HepG2 (cell line): Measurements from ENCODE around the gene KAT7. TPM values are rescaled to one million over a fixed set of nuclear protein-coding genes. Genes with fewer than 3 reads are reported as not detected.

Source experiments
- EHMT2 ChIP-seq: fragments of 200-600 bp; sonication (generic); IDR thresholded peaks from 2 replicates; pipeline ENCODE4 v1.7.0; 2017; ENCODE audit warnings: antibody characterized with exemption, low read depth, low read length, borderline replicate concordance
- HNF4G ChIP-seq, 2 experiments: sonication (generic) in 1 of 2; formaldehyde crosslinking in 1 of 2; IDR thresholded peaks; 2 replicates each; pipeline versions ENCODE4 v1.4.0 to v1.6.1; 2011 to 2020; ENCODE audit warnings: borderline replicate concordance in 2 of 2, low read depth in 2 of 2, mild to moderate bottlenecking in 2 of 2, low read length in 1 of 2, missing genetic modification reagents in 1 of 2, moderate library complexity in 1 of 2
- KAT8 ChIP-seq: IDR thresholded peaks from 2 replicates; pipeline ENCODE4 v1.6.1; 2016; ENCODE audit warnings: missing genetic modification reagents, missing compliant biosample characterization
- KMT2A ChIP-seq: sonication (generic); formaldehyde crosslinking; IDR thresholded peaks from 2 replicates; pipeline ENCODE4 v1.4.0; 2020; ENCODE audit warnings: missing genetic modification reagents
- NCOA1 ChIP-seq: sonication (generic); formaldehyde crosslinking; IDR thresholded peaks from 2 replicates; pipeline ENCODE4 v1.9.0; 2021; ENCODE audit warnings: missing genetic modification reagents
- NFATC3 ChIP-seq: sonication (generic); formaldehyde crosslinking; IDR thresholded peaks from 2 replicates; pipeline ENCODE4 v1.5.1; 2020; ENCODE audit warnings: mild to moderate bottlenecking, missing genetic modification reagents
- NFYC ChIP-seq: IDR thresholded peaks from 2 replicates; pipeline ENCODE4 v1.6.1; 2016; ENCODE audit warnings: missing genetic modification reagents, missing compliant biosample characterization
- PBX2 ChIP-seq: IDR thresholded peaks from 2 replicates; pipeline ENCODE4 v1.6.1; 2016; ENCODE audit warnings: control low read depth
- PHF21A ChIP-seq: sonication (generic); formaldehyde crosslinking; IDR thresholded peaks from 2 replicates; pipeline ENCODE4 v1.5.0; 2020; ENCODE audit warnings: mild to moderate bottlenecking, missing genetic modification reagents
- PITX1 ChIP-seq: sonication (generic); formaldehyde crosslinking; IDR thresholded peaks from 2 replicates; pipeline ENCODE4 v1.5.1; 2020; ENCODE audit warnings: mild to moderate bottlenecking, missing genetic modification reagents
- RAD51 ChIP-seq: fragments of 450-650 bp; IDR thresholded peaks from 2 replicates; pipeline ENCODE4 v1.6.1; 2016; ENCODE audit warnings: borderline replicate concordance
- RFXANK ChIP-seq: IDR thresholded peaks from 2 replicates; pipeline ENCODE4 v1.6.1; 2016
- SAP130 ChIP-seq: IDR thresholded peaks from 2 replicates; pipeline ENCODE4 v1.6.1; 2016; ENCODE audit warnings: low read depth
- SETDB1 ChIP-seq: sonication (generic); formaldehyde crosslinking; IDR thresholded peaks from 2 replicates; pipeline ENCODE4 v1.5.1; 2020; ENCODE audit warnings: missing genetic modification reagents, mild to moderate bottlenecking, borderline replicate concordance
- TRIM24 ChIP-seq: sonication (generic); formaldehyde crosslinking; IDR thresholded peaks from 2 replicates; pipeline ENCODE4 v1.8.0; 2022; ENCODE audit warnings: mild to moderate bottlenecking, missing genetic modification reagents
- ZBTB25 ChIP-seq: IDR thresholded peaks from 2 replicates; pipeline ENCODE4 v1.6.1; 2018; ENCODE audit warnings: missing genetic modification reagents
- ZBTB49 ChIP-seq: sonication (generic); formaldehyde crosslinking; IDR thresholded peaks from 2 replicates; pipeline ENCODE4 v1.4.0; 2020; ENCODE audit warnings: missing genetic modification reagents, borderline replicate concordance
- ZMYM3 ChIP-seq: sonication (generic); formaldehyde crosslinking; IDR thresholded peaks from 2 replicates; pipeline ENCODE4 v1.5.1; 2020; ENCODE audit warnings: mild to moderate bottlenecking, missing genetic modification reagents
- ZNF251 ChIP-seq: sonication (generic); formaldehyde crosslinking; IDR thresholded peaks from 2 replicates; pipeline ENCODE4 v1.9.0; 2021; ENCODE audit warnings: mild to moderate bottlenecking, missing genetic modification reagents
- ZNF549 ChIP-seq: sonication (generic); formaldehyde crosslinking; IDR thresholded peaks from 2 replicates; pipeline ENCODE4 v1.5.0; 2020; ENCODE audit warnings: missing genetic modification reagents
- ZNF598 ChIP-seq: sonication (generic); formaldehyde crosslinking; IDR thresholded peaks from 2 replicates; pipeline ENCODE4 v1.5.1; 2020; ENCODE audit warnings: mild to moderate bottlenecking, missing genetic modification reagents, borderline replicate concordance
- ZNF710 ChIP-seq: sonication (generic); formaldehyde crosslinking; IDR thresholded peaks from 2 replicates; pipeline ENCODE4 v1.5.0; 2020; ENCODE audit warnings: mild to moderate bottlenecking, missing genetic modification reagents, borderline replicate concordance
- polyA plus RNA-seq, 8 experiments: library from polyadenylated mRNA; depleted of rRNA in 3 of 8; stranded (reverse) in 7 of 8; unstranded in 1 of 8; fragments of >200 nt; fragmentation: Illumina TruSeq in 4 of 8; extraction: Trizol in 4 of 8; gene quantifications; 2 replicates each; pipeline versions ENCODE4 v1.2.1 to v1.2.3, GENCODE V29; 2011 to 2016; ENCODE audit warnings: low read depth in 4 of 8, missing spikeins in 1 of 8, mixed read lengths in 1 of 8; ENCODE audit not compliant: insufficient read depth in 1 of 8
- total RNA-seq, 5 experiments: library from RNA; depleted of rRNA; stranded (reverse); fragments of >200 nt; fragmentation: Illumina TruSeq; extraction: Trizol; gene quantifications; 2 replicates each; pipeline ENCODE4 v1.2.3, GENCODE V29; 2016; ENCODE audit warnings: low read depth in 1 of 5

KAT7 gene
- total and polyA plus RNA-seq, 2 of the 13 experiments (the other 11 are each of a cell fraction or from before 2014, with no cell fraction given) = 21.2 to 39.2 TPM

GRCh38 chr17:49851387-49852291 lies 63.2 kb downstream of the KAT7 start (continued):
- TF ChIP-seq PBX2 (no peak), ZNF710 (CRISPR knock-in tag) (no peak), KMT2A (CRISPR knock-in tag) (peak; percentile 46; the same call in 1 of the 2 replicates), EHMT2 (no peak), TRIM24 (CRISPR knock-in tag) (no peak), ZNF598 (CRISPR knock-in tag) (no peak), ZNF251 (no peak), KAT8 (CRISPR knock-in tag) (no peak), RAD51 (no peak), SETDB1 (no peak), ZMYM3 (peak; percentile 88), ZBTB25 (CRISPR knock-in tag) (0 out of 2 replicates have a peak, but pooled peaks have one; percentile 31), NCOA1 (CRISPR knock-in tag) (no peak), NFATC3 (CRISPR knock-in tag) (no peak), HNF4G (IDR thresholded peaks at IDR 0.05; ENCODE audit: borderline replicate concordance, low read depth, low read length) (peak; percentile 35; the same call in 1 of the 2 replicates), HNF4G (CRISPR knock-in tag; IDR thresholded peaks at IDR 0.05; ENCODE audit: borderline replicate concordance, low read depth) (peak; percentile 66; the same call in 1 of the 2 replicates), NFYC (CRISPR knock-in tag) (no peak), PITX1 (CRISPR knock-in tag) (peak; percentile 62), RFXANK (CRISPR knock-in tag) (no peak), PHF21A (CRISPR knock-in tag) (no peak), ZBTB49 (CRISPR knock-in tag) (peak; percentile 13; the same call in 1 of the 2 replicates), ZNF549 (CRISPR knock-in tag) (no peak), SAP130 (CRISPR knock-in tag) (peak; percentile 51; the same call in 1 of the 2 replicates)
